GM20431 (cell line): ENCODE data around the gene GRAMD2A.

Experiments used
- in situ Hi-C: fragments of 300-500 bp; cut with MseI, MboI; formaldehyde crosslinking; loops from one replicate; pipeline ENCODE4 v1.15.0; 2020; ENCODE audit warnings: low sequenced_read_pairs; ENCODE audit not compliant: unreplicated experiment

GRAMD2A gene

DNA sequence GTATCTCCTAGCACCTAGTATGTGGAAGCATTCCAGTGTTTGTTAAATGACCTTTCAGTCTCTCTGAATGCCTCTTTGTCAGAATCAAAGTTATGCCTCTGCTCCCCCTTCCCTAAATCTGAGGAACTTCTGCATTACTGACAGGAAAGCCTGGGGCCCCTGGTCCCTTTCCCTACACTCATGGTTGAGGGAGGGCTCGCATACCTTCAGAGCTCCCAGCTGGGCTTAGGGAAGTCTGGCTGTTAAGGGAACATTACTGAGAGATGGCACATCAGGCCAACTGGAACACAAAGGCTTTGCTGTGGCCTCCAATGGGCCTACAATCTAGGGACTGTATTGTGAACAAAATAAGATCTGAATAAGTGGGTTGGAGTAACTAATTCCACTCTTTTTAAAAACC is 23.1 kb upstream of the GRAMD2A start:
- in situ Hi-C loops: no loop called here

DNA sequence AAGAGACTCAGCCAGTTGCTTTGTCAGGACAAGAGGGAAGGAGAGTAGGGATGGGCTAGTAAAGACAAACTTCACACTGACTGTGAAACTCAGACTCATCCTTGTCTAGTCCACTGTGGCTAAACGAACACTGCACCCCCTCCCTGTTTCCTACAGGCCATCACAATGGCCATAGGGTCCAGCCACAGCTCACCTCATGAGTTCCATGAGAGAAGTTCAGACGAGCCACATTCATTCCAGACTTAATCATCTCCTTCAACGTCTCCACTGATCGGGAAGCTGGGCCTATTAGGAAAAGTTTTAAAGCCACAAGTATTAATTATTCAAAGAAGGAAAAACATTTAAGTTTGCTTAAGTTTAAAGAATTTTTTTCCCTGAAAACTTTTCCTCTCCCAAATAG is 19.6 kb upstream of the GRAMD2A start:
- in situ Hi-C loops: no loop called here

DNA sequence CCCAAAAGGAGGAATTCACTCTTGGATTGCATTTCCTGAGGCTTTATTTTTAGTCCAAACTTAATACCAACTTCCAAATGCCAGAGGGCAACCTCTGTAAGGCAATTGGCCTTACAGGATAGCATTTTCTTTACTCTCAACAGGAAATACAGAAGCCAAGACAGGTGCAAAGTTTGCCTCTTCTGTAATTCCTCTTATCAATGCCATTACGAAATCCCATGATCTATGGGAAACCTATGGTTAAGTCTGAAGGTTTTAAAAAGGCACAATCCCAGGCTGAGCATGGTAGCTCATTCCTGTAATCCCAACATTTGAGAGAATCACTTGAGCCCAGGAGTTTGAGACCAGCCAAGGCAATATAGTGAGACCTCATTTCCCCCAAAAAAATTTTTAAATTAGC is 18.5 kb upstream of the GRAMD2A start:
- in situ Hi-C loops: no loop called here

DNA sequence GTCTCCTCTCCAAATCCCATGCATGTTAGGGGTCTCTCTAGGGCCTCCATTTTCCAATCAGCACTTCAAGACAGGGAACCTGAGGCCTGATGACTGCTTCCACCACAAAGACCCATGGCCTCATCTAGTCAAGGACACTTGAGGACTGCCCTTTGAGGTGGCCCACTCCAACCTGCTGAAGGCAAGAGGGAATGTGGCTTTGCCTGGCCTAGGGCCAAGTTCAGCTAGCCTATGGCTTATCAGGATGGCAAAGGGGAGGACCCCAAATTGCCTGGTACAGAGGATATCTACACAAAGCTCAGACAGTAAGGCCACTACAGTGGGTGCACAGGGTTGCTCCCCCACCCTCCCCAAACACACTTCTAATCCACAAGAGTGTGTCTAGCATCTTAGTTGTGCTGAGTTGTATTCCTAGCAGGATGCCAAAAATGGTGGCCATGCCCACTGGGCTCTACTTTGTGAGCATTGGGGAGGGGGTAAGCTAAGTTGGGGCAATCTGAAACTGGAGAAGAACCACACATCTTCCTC is 10.0 kb upstream of the GRAMD2A start:
- in situ Hi-C loops: no loop called here

DNA sequence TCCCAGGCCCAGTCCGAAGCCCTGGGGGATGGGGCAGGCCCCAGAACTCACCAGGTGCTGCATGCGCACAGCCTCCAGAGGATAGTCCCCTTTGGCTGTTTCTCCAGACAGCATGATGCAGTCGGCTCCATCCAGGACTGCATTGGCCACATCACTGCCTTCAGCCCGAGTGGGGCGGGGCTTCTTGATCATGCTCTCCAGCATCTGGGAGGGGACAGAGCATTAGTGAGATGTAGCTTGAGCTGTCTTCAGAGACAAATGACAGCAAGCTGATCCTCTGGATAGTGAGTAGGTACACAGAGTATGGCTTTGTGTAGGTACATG is 9.1 kb upstream of the GRAMD2A start:
- in situ Hi-C loops: no loop called here

DNA sequence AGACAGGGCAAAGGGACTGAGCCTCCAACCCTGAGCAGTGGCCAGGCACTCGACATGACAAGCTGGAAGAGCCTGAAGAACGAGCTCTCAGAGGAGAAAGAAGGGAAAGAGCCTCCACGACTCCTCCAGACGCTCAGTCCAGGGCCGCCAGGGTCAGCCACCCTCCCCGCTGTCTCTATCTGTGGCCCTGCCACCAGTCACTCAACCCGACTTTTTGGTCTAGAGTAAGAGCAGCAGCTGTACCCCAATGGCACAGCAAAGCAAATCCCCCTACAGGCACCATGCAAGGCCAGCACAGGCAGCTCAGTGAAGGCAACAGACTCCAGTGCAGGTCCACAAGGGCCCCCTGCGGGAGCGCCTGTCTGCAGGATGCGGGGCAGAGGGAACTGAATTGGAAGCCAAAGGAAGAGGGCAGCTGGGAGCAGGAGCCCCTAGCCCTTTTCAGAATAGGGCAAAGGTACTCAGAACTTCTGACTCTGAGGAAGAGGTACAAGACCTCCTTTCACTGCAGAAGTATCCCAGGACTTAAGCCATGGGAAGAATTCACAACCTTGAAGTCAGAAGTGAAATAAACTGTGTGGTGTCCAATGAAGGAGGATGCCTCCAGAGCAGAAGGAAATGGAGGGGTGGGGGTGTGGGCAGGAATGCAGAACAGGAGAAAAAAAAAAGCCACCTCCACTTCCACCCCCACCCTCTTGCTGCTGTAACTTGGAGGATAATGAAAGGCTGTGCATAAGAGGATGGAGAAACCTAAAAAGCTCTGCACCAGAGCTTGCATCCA is 8.5 kb upstream of the GRAMD2A start:
- in situ Hi-C loops: no loop called here

DNA sequence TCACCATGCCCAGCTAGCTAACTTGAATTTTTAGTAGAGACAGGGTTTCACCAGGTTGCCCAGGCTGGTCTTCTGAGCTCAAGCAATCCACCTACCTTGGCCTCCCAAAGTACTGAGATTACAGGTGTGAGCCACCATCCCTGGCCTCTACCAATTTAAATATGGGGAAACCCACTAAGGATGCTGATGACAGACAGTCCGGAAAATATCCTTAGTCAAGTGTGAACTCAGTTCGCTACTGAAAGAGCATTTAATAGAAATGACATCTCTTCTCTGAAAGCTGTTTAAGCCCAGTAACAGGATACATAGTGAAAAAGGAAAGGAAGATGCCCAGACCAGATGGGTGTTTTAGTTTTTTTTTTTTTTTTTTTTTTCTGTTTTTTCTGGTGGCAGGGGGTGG is 7.7 kb upstream of the GRAMD2A start:
- in situ Hi-C loops: no loop called here

DNA sequence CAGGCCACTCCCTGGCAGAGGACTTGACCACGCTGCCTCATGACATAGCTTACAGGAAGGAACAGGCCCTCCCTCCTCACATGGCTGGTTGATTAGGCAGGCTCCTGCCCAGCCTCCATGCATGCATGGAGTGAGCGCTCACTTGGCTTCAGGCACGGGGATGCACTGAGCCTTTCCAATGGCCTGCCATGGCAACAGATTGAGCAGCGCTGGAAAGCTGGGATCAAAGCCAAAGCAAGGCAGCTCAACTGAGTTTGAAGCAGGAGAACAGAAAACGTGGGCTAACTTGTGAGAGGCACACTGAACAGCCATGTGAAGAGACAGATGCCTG is 5.9 kb upstream of the GRAMD2A start:
- in situ Hi-C loops: no loop called here

DNA sequence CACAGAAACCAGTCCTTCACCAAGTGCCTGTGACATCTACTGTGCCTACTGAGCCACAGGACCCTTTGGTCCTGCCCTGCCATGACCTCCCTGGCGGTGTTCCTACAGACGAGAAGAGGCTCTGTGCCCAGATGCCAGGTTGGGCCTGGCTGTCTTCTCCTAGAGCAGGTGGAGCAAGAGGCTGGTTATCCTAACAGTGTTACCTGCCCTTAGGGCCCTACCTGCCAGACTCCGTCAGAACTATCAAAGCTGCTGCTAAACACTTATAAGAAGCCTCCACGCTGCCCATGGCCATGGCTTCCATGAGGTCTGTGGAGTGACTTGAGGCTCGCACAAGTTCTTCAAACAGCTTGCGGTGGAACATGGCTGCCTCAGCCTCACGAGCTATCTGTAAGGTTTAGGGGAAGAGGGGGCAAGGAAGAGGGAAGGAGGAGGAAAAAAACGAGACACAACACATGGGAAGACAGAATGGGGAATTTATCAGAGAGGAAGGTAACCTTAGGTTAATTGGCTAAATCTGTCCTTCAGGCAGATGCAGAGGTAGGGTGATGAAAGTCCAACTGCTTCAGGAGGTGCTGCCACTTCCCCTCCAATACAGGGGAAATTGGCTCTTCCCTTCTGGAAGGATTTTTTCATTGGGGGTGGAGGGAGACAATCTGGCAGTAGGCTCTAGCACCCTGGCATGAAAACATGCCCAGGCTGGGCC is 5.4 kb upstream of the GRAMD2A start:
- in situ Hi-C loops: no loop called here

DNA sequence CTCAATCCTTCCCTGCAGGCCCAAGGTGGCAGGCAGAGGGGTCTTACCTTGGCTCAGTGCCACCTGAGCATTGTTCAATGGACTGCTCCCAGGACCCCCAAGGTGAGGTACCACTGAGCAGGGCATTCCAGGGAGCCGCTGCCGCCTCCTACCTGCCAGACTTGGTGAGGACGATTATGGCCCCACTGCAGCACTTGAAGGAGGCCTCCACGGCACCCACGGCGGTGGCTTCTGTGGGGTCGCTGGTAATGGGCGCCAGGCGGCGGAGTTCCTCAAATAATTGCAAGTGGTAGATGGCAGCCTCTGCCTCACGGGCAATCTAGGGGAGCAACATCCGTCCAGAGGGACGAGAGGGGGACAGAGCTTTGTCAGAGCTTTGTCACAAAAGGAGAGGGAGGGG is 4.7 kb upstream of the GRAMD2A start:
- in situ Hi-C loops: no loop called here

DNA sequence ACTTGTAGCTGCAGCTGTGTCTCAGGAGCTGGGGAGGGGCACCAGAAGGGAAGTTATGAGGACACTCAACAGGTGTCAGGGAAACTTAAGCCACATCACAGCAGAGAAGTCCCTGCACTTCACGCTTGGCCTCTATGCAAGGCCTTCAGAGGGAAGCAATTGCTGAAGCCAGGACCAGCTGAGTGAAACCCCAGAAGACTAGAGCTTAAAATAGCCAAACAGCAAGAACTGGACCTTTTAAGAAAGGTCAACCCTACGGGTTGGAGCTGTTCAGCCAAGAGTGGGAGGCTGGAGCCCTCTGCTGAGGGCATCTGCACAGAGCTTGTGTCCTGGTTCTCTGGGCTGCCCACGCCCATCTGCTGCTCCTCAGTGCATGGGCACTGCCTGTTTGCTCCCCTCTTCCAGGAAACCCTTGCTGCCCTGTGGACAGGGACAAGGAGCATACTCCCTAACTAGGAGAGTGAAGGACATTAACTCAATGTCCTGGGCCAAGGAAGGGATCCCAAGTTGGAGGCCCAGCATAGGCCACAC is 3.9 kb upstream of the GRAMD2A start:
- in situ Hi-C loops: no loop called here

DNA sequence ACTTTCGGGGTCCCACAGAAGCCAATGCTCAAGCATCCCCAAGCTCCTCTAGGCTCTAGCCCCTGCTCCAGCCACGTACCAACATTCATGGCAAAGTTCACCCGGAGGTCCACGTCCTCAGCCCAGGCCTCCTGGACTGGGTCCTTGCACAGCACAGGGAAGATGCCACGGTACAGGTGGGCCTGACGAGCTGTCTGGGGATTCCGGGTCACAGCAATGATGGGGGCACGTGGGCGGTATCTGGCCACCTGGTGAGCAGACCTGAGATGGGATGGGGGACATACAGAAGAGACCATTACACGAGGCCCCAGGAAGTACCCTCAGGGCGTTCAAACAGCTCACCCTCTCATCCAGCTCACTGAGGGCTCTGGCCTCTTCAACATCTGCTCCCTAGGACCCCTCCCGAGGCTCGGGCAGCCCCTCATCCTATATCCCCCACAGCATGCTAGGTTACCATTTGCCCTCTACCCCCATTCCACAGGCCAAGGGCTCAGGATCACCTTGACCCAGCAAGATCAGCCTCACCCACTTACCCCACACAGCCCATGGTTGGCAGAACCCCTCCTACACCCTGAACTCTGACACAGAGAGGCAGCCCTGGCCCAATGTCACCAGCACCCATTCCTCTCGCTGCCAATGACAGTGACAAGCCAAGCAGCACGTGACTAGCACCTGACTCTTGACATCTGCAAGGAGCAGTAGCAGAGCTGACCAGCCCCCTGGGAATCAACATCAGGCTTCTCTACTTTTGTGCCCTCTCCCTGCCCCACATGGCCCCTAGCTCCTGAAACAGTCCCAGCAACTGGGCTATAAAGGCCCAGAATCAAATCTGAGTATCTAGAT is 3.0 kb upstream of the GRAMD2A start:
- in situ Hi-C loops: no loop called here

DNA sequence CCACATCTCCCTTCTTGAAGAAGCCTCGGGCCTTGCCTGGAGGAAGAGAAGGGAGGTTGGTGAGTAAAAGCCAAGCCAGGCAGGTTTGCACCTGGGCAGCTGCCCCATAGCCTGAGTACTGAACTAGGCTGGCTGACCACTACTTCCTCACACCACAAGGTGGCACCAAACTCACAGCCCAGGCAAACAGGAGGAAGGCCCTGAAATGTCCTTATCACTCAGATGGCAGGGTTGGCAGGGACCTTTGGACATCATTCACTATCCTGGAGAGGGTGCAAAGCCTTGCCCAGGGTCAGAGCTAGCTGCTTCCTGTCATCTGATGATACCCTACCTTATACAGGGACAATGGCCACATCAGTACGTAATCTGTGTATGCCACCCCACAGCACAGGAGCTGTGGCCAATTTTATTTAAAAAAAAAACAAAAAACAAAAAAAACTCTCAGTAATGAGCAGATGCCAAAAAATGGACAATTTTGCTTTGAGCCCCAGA is 2.2 kb upstream of the GRAMD2A start:
- in situ Hi-C loops: no loop called here

DNA sequence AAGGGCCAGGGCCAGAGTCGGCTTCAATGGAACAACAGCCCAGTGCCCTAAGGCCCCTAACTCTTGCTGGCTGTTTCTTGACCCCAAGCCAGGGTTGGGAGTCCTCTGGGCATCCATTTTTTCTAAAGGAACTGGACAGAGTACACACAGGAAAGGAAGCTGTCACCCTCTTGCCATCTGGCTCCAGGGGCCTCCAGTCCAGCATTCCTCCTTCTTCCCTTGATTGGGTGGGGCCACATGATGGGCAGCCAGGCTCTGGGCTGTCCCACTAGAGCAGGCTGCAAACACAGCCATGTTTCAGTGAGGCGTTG is 1.6 kb upstream of the GRAMD2A start:
- in situ Hi-C loops: no loop called here

DNA sequence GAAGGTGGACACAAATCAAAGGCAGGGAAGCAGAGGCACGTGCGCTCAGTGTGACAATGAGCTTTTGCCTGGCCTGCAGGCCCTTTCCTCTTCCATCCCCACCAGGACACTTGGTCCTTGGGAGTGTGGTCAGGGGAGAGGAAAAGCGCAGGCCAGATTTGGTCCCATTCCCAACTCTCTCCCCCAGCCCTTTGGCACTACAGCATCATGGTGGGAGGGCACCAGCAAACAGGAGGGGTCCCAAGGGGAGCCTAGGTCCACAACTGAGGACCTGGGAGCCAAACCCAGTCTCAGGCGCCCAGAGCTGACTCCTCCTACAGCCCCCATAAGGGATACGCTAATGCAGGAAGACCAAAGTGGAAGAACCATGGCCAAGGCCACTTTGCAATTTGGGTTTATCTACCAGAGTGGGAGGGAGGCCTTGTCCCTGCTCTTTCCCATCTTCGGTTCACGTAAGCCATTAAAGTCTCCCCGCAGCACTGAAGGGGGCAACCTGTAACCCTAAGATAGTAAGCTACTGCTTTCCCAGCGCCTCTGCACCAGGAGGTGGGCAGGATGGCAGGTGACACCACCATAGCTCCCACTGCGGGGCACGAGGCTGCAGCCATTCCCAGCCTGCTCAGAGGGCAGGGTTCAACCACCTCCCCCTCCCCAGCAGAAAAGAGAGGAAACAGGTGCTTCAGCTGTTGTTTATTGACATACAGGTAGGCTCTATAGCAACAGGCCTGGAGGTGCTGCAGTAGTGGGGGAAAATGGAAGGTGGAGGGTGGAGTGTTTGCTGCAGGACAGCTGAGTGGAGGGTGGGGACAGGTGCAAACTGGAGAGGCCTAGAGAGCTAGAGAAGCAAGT is 993 bp upstream of the GRAMD2A start:
- in situ Hi-C loops: no loop called here

DNA sequence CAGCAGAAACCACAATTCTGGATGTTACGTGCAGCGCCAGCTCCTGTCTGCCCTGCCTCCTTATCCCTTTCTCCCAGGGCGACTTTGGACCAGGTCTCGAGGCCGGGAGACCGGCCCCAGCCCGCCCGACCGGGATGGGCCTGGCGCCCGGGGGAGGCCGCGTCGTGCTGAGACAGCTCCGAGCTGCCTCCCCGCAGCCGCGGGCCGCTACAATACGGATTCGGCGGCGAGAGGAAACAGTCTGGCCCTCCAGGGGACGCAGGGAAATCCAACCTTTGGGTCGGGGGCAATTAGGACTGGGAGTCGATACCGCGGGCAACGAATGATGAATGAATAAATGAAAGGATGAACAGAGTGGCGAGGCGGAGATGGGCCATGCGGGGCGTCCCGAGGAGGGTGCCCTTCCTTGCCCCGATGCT is 537 bp downstream of the GRAMD2A start:
- in situ Hi-C loops: no loop called here

DNA sequence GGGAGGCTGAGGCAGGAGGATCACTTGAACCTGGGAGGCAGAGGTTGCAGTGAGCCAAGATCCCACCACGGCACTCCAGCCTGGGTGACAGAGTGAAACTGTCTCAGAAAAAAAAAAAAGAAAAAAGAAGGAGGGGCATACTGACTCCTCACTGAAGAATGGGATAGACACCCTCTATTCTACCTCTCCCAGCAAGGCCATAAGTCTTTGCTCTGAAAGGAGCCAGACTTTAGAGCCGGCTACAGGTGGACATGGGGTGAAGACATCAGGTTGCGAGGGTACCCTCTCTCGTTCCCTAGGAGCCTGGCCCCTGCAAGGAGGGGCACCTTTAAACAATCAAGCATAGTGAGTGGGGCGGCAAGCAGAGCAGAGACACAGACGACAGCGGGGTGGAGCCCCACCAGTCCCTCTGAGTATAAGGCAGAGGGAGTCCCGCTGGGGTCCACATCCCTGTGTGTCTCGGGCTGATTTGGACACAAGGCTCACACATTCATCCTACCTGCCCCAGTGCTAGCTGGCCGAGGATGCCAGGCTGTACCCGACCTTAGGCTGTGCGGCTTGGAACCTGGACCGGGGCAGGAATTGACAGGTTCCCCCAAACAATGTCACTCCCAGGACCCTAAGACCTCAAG is 1.1 kb downstream of the GRAMD2A start:
- in situ Hi-C loops: no loop called here

DNA sequence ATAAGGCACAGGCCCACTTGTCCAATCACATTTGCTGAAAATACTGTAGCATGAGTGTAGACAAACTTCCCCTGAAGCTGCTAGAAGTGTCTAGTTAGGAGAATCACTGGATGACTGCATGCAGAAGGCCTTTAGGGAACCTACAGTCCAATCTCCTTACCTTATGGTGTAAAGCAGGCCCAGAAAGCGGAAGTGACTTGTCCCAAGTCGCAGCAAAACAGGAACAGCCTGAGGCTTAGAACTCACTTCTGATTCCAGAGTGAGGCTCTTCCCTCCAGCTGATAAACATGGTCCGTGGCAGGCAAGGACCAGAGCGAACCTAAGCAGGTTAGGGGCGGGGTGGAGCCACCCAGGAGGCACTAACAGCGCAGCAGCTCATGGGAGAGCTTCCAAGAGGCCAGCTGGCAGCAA is 2.5 kb downstream of the GRAMD2A start:
- in situ Hi-C loops: no loop called here

DNA sequence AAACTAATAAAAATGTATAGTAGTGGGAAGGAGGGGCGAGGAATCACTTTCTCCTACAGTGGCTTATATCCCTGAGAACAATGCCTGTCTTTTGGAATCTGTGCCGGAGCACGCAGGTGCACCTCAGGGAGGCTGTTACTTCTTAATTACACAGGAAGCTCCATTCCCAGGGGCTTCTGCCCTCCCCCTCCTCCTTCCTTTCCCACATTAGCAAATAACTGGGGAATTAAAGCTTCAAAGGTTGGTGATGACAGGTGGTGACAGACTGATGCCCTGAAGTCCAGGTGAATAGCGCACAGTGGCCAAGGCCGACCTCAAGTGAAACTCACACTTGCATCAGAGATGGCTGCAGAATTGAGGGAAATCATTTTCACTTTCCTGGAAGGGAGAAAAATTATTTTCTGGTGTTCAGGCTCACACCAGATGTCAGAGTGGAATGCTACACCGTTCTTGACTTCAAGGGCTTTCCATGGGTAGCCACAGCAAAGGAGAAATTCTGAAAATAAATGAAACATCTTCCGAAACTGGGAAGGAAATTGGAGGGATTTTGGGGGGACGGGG is 3.7 kb downstream of the GRAMD2A start:
- in situ Hi-C loops: no loop called here
